Stimulated activated CD4-positive, alpha-beta T cell treated with anti-CD3 and anti-CD28 coated beads, Interleukin-4, amount 100 ng/mL, for 48 hours (primary cell): Measurements from ENCODE around the gene SCARB1.

ENCODE experiments used
- DNase-seq, 2 donors: peaks; one replicate each; pipeline ENCODE4 v3.0.0-alpha.2; 2020; ENCODE audit warnings: low read depth in 2 of 2

The SCARB1 gene

DNA sequence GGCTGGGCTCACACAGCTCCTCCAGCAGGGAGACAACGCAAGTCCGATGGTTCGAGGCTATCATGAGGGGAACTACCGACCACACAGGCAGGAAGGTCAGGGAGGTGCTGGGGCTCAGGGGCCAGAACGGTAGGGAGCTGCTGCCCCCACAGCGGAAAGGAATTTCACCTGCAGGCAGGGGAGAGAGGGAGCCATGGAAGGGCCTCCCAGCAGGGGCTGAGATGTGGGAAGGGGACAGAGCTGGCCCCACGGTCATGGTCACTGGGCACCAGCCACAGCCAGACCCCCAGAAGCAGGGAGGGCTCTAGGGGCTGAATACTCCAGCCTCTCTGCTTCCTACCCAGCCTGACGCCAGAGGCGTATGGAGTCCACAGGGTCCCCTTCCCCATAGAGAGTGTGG is 103.1 kb downstream of the SCARB1 start:
- no peak for DNase-seq

DNA sequence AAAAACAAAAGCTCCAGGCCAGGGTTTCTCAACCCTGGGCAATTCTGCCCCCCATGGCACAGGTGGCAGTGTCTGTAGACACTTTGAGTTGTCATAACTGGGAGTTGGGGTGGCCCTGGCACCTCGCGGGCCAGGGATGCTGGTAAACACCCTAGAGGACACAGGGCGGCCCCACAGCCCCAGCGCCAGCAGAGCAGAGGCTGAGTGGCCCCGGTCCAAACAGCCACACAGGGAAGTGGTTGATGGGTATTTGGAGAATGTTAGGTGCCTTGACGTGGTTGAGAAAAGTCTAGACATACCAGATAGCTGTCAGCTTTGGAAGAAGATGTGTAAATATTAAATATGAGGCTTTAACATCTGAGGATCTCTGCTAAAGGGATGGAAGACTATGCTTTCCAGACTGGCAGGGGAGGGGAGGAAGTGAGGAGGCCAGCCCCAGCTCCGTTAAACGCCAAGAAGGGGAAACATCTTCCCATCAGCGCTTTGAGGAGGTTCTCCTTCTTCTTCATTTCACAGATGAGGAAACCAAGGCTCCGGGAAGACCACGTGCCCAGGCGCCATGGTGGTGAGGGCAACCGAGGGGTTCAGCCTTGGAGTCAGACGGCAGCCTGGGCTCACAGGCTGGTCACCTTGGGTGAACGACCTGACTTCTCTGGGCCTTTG is 103.7 kb downstream of the SCARB1 start:
- DNase-seq = no peak

DNA sequence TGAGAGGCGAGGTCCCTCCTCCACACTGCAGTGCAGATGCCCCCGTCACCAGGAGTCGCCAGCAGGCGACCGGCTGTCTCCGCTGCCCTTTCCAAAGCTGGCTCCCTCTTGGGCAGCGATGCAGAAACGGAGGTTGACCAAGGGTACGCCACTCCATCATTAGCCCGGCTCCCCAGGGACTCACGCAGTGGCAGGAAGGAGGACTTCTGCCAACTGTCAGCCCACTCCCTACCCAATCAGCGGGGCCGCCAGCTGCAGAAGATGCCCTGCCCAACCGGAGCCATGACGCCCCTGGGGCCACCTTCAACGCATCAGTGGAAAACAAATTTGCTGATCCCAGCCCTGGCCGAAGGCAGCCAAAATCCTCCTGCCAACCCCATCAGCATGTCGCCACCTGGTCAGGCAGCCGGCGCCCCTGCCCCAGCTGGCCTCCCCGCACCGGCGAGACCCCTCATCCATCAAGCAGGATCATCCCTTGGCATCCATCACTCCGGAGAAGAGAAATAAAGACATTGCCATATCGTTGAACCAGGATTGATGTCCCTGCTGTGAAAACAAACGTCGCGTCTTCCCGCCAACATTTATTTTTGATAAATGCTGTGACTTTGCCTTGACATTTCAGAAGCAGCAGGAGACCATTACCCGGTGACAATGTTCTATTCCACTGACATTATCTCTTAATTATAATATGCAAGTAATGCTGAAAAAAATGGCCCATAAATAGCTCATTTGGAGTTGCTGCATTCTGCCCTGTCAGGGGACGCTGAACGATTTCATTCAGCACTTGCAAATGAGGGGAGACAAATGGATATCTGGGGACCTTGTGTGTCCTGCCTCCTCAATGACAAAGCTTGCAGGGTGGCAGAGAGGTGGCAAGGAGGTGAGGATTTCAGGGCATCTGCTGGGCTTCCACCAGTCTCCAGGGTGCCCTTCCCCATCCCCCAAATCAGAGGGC is 105.1 kb downstream of the SCARB1 start:
- no peak for DNase-seq

DNA sequence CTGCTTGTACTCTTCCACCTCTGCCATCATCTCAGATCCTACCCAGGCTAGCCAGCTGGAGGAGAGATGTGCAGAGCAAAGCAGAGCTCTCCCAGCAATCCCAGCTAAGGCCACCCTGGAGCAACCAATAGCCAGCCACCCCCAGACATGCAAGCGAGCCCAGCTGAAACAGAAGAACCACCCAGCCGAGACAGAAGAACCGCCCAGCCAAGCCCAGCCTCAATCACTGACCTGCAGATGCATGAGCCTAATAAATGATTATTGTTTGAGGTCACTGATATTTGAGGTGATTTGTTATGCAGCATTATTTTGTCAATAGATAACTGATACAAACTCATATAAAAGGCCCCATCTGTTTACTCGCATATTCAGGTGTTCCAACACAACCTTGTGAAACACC is 106.3 kb downstream of the SCARB1 start:
- DNase-seq = no peak

DNA sequence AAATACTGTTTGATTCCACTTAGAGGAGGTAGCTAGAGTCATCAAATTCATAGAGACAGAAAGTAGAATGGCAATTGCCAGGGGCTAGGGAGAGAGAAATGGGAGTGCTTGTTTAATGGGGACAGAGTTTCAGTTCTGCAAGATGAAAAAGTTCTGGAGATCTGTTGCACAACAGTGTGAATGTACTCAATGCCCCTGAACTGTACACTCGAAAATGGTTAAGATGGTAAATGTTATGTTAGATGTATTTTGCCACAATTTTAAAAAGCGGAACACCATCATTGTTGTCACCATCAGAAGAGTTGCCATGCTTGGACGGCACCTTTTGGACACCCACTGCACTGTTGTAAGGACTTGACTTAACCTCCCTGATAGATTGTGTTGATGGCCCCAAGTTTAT is 106.9 kb downstream of the SCARB1 start:
- DNase-seq = no peak

DNA sequence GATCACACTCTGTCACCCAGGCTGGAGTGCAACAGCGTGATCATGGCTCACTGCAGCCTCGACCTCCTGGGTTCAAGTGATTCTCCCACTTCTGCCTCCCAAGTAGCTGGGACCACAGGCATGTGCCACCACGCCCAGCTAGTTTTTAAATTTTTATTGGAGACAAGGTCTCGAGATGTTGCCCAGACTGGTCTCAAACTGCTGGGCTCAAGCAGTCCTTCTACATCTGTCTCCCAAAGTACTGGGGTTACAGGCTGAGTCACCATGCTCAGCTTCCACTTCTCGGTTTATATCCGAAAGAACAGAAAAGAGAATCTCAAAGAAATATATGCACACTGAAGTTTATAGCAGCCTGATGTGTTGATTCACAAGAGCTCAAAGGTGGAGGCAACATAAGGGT is 107.5 kb downstream of the SCARB1 start:
- DNase-seq = no peak

DNA sequence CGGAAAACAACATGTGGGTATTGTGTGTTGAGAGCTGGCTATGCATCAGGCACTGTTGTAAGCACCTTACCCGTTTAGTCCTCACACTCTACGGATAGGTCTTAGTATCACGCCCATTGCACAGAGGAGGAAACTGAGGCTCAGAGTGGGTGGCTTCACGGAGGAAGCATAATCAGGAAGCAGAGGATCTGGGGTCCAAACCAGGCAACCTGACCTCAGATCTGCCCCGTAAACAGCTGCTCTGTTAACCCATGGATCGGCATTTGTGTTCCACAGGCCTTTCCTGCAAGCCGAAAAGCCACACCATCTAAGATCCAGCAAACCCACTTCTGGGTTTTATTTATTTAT is 107.9 kb downstream of the SCARB1 start:
- DNase-seq = no peak

DNA sequence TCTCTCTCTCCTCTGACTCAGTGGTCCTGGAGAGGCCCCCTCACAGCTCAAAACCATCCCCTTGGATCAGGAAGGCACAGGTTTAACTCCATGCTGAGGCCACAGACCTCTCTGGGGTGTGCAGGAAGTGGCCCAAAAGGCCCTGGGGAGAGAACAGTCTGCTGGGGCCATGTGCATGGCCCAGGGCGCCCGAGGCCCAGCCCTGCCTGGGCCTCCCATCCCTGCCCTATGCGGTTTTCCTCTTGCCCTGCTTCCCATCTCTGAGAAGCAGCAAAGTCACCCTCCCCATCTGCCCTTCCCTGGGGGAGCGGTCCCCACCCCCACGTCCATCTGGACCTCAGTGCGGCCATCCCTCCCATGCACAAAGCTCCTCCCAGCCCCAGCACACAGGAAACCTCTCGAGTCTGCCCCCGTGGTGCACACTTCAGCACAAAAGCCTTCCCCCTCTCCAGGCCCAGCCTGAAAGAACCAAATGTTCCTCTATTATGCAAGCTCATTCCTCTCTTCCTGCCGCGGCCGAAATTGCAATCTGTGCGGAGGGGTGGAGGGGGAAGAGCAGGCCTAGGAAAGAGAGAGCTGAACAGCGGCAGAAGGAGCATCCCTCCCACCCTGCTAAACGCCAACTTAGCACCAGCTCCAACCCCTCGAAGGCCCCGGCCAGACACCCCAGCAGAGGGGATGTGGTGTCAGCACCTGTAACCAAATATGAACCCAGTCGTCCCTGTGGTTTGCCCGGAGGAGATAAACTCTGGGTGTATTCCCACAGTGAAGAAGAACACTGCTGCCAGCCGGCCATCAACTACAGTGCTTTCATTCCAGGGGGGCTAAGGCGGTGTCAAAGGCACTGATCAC is 108.5 kb downstream of the SCARB1 start:
- no peak for DNase-seq

DNA sequence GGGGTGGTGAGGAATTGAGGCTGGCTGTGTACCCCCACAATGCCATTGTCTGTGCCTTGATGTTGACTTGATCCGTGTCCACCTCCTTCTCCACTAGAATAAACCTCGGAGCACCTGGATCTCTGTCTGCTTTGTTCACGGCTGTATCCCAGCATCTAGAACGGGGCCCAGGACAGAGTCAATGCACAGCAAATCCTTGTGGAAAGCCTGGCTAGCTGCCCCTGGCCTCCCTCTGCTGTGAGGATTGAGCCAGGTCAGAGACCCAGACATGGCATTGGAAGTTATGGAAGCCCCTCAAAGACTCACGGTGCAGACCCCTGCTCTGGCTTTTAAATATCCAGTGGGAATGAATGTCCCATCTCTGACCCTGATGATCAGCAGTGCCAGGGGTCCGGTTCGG is 109.2 kb downstream of the SCARB1 start:
- no peak for DNase-seq

DNA sequence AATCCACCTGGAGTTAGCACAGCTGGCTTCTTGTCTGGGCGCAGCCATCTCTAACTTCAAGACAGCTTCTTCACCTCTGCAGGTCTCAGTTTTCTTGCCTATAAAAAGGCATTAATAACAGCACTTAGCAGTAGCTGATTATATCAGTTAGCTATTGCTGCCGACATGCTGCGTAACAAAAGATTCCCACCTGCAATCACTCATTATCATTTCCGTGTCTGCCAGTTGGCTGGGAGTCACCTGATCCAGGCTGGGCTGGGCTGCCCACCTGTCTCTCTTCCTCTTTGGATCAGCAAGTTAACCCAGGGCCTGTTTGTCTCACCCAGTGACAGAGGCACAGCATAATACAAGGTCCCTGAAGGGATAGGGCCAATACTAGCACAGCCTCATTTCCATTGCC is 109.7 kb downstream of the SCARB1 start:
- no peak for DNase-seq

DNA sequence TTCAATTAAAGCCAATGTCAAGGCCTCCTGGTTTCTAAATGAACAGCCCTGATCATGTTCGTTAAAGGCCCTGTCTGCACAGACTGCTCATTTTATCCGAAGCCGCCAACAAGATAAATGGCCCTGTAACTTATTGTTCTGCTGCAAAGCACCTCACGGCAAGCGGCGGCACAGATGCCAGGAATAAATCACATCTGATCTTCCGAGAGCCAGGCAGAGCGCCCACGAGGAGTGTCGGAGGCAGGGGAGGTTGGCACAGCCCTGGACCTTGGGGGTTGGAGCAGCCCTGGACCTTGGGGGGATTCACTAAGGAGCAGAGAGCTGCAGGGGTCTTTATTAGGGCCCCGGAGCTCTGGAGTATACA is 110.5 kb downstream of the SCARB1 start:
- DNase-seq = no peak

DNA sequence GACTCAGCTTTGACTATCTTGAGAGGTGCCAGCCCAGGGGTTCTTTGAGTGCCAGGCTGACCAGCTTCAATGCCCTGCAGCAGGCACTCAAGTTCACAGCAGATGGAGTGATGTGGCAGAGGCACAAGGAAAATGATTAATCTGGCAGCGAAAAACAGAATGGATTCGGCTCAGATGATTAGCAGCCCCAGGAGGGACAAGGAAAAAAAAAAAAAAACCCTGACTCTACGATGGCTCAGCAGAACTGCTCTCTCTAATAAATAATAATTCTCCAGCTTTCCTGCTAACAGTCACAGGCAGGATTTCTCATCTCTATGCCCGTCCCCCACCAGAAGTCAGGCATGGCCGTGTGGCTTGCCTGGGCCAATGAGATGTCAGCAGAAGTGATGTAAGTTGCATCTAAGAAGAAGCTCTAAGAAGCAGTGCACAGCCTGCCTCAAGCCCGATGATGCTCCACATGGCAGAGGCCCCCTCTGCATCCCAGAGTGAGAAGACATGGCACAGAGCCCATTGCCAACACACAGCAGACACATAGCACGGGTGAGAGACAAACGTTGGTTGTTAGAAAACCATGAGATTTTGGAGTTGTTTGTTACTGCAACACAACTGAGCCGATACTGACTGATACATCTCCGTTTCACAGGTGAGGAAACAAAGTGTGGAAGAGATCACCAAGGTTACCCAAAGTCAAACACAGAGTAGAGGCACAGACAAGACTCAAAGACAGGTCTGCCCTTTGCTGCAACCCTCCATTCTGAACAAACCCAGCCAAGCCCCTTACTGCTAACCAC is 111.0 kb downstream of the SCARB1 start:
- DNase-seq = no peak

DNA sequence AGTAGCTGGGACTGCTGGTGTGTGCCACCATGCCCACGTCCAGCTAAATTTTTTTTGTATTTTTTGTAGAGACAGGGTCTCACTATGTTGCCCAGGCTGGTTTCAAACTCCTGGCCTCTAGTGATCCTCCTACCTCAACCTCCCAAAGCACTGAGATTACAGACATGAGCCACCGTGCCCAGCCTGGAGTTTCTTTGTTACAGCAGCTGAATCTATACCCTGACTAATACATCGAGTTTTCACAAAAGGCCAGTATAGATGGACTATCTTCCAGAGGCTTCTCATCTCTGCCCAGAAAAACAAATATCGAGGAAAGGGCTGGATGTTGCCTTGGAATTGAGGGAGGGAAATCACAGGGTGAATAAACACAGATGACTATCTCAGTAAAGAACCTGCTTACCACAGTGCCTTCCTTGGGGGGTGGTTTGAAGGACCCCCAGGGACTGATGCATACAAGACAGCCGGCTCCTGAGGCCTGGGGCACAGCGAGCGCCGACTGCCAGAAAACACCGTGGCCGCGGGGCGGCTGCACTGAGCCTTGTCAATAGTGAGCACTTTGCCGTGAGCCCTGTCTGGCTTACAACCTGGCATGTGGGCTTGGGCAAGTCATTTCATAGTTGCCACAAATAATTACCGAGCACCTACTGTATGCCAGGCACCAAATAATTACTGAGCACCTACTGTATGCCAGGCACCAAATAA is 111.9 kb downstream of the SCARB1 start:
- DNase-seq = no peak

DNA sequence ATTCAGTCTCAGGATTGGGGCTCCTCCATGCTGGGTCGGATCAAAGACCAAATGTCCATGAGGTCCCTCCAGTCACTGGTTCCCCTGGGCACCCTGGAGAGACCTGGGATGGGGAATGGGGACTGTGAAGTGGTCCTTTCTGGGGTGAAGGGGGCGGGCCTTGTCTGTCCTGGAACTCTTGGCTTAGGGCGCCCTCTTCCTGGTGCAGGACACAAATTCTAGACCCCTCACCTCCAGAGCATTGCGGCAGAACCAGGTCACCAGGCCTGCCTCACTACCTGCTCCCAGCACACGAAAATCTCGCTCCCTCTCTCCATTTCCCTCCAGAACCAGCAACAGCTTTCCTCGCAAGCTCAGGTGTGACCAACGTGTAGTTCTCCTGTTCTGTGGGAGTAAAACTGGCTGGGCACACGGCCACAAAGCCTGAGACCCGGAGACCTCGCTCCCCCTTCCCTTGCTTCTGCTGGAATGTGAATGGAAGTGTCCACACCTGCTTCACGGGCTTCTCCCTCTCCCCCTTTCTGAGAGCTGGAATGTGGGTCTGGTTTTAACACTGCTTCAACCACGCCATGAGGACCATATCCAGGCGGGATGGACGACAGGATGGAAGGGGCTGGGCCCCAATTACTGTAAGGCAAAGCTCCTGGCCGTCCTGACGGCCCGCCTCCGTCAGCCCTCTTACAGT is 112.7 kb downstream of the SCARB1 start:
- DNase-seq = no peak

DNA sequence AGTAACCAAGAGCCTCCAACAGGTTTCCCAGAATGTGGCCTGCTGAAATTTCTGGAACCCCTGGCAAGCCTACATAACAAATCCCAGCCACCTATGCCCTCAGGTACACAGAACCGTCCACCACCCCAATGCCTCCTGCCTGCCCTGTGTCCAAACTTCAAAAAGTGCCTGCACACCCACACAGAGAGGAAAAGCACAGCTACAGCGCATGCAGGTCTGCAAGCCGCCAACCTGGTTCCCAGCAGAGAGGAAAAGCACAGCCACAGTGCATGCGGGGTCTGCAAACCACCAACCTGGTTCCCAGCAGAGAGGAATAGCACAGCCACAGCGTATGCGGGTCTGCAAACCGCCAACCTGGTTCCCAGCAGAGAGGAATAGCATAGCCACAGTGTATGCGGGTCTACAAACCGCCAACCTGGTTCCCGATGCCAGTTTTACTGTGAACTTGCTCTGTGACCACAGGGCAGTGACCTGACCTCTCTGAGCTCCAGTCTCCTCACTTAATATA is 113.5 kb downstream of the SCARB1 start:
- DNase-seq = no peak

DNA sequence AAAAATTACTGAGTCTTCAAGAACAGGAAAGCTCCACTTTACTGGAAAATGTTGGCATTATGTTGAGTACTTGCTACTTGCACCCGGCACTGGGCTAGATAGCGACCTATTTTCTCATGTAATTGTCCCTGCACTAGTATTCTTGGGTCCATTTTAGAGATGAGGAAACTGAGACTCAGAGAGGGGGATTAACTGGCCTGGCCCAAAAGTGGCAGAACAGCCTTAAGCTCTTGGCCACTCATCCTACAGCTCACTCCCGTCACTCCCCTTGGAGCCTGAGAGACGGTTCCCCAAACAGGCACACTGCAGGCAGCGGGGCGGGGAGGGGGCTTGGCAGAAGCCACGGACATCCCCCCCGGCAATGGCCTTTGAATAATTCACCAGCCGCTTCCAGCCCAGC is 113.9 kb downstream of the SCARB1 start:
- no peak for DNase-seq

DNA sequence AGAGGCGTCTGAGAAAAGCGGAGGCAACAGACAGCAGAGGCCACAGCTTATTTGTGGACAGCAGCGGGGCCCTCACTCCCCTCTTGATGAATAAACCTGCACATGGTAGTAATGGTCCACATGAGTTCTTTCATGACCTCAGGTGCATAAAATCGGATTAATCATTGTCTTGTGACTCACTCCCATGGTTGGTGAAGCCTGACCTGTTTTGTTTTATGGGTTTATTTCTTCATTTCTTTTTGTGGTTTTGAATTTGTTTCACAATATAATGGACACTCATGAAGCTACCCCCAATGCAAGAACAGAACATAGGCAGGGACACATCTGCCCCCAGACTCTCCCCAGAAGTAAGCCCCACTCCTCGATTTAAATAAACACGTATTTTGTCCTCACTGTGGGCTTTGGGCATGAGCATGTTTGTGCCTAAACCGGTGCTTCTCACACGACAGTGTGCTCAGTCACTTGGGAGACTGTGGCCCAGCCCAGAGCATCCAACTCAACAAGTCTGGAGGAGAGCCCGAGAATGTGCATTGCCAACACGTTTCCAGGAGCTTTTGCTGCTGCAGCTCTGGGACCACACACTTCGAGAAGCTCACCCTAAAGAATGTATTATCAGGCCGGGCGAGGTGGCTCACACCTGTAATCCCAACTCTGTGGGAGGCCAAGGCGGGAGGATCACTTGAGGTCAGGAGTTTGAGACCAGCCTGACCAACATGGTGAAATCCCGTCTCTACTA is 116.1 kb downstream of the SCARB1 start:
- DNase-seq = no peak

DNA sequence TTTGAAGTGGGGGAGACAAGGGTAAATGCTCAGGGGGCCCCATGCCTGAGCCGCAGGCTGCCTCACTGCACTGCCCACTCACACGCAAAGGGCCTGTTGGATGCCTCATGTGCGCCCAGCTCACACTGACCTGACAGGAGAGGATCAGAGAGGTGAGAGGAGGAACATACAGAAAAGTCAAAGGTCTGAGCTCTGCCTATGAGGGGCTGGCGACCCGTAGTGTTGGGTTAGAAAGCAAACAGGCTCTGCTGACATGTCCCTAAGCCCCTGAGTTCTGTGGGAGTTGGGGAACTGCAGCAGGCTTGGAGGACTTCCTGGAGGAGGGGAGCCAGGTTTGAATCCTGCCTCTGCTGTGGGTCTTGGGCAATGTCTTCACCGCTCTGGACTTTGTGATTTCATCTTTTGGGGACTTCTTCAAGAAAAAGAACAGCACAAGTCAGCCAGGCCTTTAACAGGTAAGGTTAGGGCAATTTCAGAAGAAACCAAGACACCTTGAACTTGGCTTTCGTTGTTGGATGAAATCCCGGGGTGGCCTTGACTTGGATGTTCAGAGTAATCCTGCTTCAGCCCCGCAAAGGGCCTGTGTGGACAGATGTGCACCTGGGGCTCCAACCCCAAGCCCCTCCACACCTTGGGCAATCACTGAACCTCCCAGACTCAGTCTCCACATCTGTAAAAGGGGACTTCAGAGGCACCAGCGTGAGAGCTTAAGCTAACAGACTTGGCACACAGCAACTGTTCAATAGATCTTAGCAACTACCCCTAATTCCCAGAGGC is 116.8 kb downstream of the SCARB1 start:
- no peak for DNase-seq
